Right lobe of liver (tissue), 4 donors: ENCODE data around the gene PRR36.

Experiments used
- POLR2A ChIP-seq: fragments of 450-650 bp; IDR thresholded peaks from one replicate; pipeline ENCODE4 v1.6.1; 2017; ENCODE audit warnings: antibody characterized with exemption, mild to moderate bottlenecking
- TF ChIP-seq, protein P1 (sequence below), 4 donors: fragments of 200-600 bp in 3 of 4; fragments of 450-650 bp in 1 of 4; IDR thresholded peaks; one replicate each; pipeline versions ENCODE4 v1.5.1 to v1.8.0; 2016 to 2022; ENCODE audit warnings: antibody characterized with exemption in 4 of 4, mild to moderate bottlenecking in 2 of 4
- donor health status: DM: no; HTN: no; CAD: no.
- donor health status: DM: no; HTN: no; CAD: no.
- donor health status: DM: no; HTN: yes; CAD: no.

GRCh38 chr19:7861619-7862412 lies 12.4 kb downstream of the PRR36 start:
- TF ChIP-seq, protein P1, sequence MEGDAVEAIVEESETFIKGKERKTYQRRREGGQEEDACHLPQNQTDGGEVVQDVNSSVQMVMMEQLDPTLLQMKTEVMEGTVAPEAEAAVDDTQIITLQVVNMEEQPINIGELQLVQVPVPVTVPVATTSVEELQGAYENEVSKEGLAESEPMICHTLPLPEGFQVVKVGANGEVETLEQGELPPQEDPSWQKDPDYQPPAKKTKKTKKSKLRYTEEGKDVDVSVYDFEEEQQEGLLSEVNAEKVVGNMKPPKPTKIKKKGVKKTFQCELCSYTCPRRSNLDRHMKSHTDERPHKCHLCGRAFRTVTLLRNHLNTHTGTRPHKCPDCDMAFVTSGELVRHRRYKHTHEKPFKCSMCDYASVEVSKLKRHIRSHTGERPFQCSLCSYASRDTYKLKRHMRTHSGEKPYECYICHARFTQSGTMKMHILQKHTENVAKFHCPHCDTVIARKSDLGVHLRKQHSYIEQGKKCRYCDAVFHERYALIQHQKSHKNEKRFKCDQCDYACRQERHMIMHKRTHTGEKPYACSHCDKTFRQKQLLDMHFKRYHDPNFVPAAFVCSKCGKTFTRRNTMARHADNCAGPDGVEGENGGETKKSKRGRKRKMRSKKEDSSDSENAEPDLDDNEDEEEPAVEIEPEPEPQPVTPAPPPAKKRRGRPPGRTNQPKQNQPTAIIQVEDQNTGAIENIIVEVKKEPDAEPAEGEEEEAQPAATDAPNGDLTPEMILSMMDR (IDR thresholded peaks at IDR 0.05) = no peak
- TF ChIP-seq POLR2A = no peak
